Calu3 (cell line): ENCODE measurements around the gene RPS16. TPM values are rescaled to one million over a fixed set of nuclear protein-coding genes. Genes with fewer than 3 reads are reported as not detected.

Experiments
- BruUV-seq: library from RNA; stranded (reverse); fragments of 400-500 nt; replicated peaks from 2 replicates; lab custom pipeline; 2021; lab: Mats Ljungman, UMichigan
- CTCF ChIA-PET: fragments of 300-600 bp; sonication (Branson Sonifier 250); formaldehyde crosslinking; loops from one replicate; lab custom pipeline; 2022; ENCODE audit warnings: antibody characterized with exemption; lab: Charles Lee
- DNase-seq: peaks from one replicate; pipeline ENCODE4 v3.0.0; 2022
- H3K27ac Mint-ChIP-seq: one replicate; pipeline ENCODE4 v1.8.0; 2022; ENCODE audit warnings: mixed read lengths; ENCODE audit not compliant: unreplicated experiment
- H3K27me3 Mint-ChIP-seq: one replicate; pipeline ENCODE4 v1.8.0; 2022; ENCODE audit warnings: mixed read lengths; ENCODE audit not compliant: unreplicated experiment
- H3K36me3 Mint-ChIP-seq: one replicate; pipeline ENCODE4 v1.8.0; 2022; ENCODE audit warnings: mild to moderate bottlenecking, moderate library complexity, mixed read lengths; ENCODE audit not compliant: insufficient read depth, unreplicated experiment
- H3K4me1 Mint-ChIP-seq: one replicate; pipeline ENCODE4 v1.8.0; 2022; ENCODE audit warnings: mild to moderate bottlenecking, low read depth, mixed read lengths; ENCODE audit not compliant: unreplicated experiment
- H3K4me3 Mint-ChIP-seq: one replicate; pipeline ENCODE4 v1.8.0; 2022; ENCODE audit warnings: mild to moderate bottlenecking, low read depth, moderate library complexity, mixed read lengths; ENCODE audit not compliant: unreplicated experiment
- H3K9me3 Mint-ChIP-seq: one replicate; pipeline ENCODE4 v1.8.0; 2022; ENCODE audit warnings: low read depth, mixed read lengths; ENCODE audit not compliant: unreplicated experiment
- intact Hi-C: fragments of 100-400 bp; cut with micrococcal nuclease; formaldehyde crosslinking; loops from one replicate; pipeline ENCODE4 v1.10.0; 2022; ENCODE audit not compliant: unreplicated experiment
- total RNA-seq: library from RNA; stranded (reverse); gene quantifications from 2 replicates; pipeline ENCODE4 v1.2.3, GENCODE V29; 2022
- TF ChIP-seq, protein P1 (sequence below): fragments of 200-600 bp; IDR thresholded peaks from one replicate; pipeline ENCODE4 v1.8.0; 2022; ENCODE audit warnings: antibody characterized with exemption; ENCODE audit not compliant: unreplicated experiment

RPS16 gene
- total RNA-seq, 1 experiment from 2014 or later: 1,929 TPM

DNA sequence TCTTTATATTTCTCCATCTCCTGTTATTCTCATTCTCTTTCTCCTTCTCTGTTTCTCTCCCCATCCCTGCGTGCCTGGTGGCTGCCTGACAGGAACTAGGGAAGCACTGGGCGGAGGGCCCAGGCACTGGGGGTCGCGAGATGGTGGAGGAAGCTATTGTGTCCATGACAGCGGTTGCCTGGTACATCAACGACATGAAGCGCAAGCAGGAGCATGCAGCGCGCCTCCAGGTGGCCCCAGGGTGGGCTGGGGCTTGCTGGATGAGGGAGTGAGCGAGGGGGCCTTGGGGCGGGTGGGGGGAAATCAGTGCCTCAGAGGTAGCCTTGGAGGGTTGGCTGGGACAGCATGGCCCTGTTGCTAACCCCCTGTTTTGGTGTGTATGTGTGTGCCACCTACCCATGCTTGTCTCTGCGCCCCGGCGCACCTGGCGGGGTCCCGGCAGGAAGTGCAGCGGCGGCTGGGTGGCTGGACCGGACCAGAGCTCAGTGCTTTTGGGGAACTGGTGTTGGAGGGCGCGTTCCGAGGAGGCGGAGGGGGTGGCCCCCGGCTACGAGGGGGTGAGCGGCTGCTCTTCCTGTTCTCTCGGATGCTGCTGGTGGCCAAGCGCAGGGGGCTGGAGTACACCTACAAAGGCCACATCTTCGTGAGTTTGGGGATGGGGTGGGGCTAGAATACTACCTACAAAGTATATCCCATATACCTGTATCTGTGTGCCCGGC lies 18.1 kb downstream of the RPS16 start:
- no peak overlapping the region for H3K27ac Mint-ChIP-seq
- H3K27me3 Mint-ChIP-seq: no peaks in the 10 kb centered on the region
- H3K36me3 Mint-ChIP-seq: peaks cover 56% of the 10 kb centered on the region
- CTCF ChIA-PET: interaction anchor here (1.2 kb wide), 1 partner anchor 10 kb away, joined by 3 read pairs; no protein-coding TSS in a partner anchor
- peaks cover 11% of the 10 kb centered on the region for H3K4me1 Mint-ChIP-seq
- H3K9me3 Mint-ChIP-seq: no peaks in the 10 kb centered on the region
- no TSS peak for BruUV-seq
- H3K4me3 Mint-ChIP-seq: no peak overlapping the region
- no peak for DNase-seq
- intact Hi-C loops: no loop called here
- TF ChIP-seq, protein P1, sequence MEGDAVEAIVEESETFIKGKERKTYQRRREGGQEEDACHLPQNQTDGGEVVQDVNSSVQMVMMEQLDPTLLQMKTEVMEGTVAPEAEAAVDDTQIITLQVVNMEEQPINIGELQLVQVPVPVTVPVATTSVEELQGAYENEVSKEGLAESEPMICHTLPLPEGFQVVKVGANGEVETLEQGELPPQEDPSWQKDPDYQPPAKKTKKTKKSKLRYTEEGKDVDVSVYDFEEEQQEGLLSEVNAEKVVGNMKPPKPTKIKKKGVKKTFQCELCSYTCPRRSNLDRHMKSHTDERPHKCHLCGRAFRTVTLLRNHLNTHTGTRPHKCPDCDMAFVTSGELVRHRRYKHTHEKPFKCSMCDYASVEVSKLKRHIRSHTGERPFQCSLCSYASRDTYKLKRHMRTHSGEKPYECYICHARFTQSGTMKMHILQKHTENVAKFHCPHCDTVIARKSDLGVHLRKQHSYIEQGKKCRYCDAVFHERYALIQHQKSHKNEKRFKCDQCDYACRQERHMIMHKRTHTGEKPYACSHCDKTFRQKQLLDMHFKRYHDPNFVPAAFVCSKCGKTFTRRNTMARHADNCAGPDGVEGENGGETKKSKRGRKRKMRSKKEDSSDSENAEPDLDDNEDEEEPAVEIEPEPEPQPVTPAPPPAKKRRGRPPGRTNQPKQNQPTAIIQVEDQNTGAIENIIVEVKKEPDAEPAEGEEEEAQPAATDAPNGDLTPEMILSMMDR: no peak

DNA sequence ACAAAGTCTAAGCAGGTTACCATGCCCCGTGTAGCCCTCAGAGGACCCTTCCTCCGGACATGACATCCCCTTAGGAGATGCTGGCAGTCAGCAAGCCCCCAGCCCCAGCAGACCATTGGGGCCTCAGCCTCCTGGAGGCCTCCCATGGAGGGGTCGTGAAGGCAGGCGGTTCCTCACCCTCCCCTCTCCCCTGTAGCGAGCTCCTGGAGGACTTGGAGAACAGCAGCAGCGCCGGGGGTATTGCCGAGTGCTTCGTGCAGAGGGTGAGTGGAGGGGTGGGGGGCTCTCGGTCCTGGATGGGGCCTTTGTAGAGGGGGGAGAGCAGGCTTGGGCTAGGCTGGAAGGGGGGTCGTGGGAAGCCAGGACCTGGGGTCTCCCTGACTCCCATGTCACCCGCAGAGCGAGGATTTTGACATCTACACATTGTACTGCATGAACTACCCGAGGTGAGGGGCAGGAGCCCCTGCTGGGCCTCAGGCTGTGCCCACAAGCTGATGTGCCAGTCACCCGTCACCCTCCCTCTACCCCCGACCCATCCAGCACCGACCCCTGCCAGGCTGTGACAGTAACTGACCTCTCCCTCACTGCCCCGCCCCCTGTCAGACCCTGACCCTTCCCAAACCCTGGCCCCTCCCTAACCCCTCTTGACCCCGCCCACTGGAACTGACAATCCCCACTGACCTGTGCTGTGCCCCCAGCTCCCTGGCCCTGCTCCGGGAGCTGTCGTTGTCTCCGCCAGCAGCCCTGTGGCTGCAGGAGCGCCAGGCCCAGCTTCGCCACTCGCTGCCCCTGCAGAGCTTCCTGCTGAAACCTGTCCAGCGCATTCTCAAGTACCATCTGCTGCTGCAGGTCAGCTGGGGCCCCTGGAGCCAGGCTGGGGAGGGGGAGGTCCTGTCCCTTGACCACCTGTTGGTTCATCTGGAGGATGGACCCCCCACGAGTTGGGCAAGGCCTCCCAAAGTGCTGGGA lies 19.3 kb downstream of the RPS16 start:
- CTCF ChIA-PET: interaction anchor here (0.6 kb wide), 1 partner anchor 23 kb away, joined by 3 read pairs; no protein-coding TSS in a partner anchor
- intact Hi-C loops: no loop called here

DNA sequence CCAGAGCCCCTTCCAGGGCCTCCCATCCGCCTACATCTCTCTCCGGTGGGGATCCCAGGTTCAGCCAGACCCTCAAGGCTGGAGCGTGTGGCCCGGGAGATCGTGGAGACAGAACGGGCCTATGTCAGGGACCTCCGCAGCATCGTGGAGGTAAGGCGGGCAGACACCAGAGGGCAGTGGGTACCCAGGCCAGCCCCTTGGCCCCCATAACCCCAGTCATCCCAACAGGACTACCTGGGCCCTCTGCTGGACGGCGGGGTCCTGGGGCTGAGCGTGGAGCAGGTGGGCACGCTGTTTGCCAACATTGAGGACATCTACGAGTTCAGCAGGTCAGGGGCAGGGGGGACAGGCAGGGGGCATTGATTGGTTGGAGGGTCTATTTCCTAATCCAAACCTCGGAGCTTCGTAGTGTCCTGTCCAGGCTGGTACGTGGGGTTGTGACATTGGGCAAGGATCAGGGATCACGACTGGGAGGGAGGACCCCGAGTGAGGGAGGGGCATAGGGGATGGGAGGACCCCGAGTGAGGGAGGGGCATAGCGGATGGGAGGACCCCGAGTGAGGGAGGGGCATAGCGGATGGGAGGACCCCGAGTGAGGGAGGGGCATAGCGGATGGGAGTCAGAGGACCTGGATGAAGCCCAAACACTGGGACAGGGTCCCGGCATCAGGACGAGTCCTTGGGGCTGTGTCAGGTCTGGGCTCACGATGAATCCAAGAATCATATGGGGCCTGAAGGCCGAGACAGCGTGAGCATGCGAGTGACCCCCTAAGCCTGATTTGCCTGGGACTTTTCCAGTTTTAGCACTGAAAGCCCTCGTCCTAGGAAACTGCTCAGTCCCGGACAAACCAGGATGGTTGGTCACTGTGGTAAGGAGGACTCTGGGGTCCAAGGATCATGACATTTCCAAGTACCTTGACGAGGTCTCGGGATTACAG lies 20.4 kb downstream of the RPS16 start:
- no peak for DNase-seq
- Mint-ChIP-seq H3K27ac (no peak overlapping the region), H3K4me3 (no peak overlapping the region), H3K36me3 (peaks cover 66% of the 10 kb centered on the region), H3K27me3 (no peaks in the 10 kb centered on the region), H3K9me3 (no peaks in the 10 kb centered on the region), H3K4me1 (peaks cover 29% of the 10 kb centered on the region)
- CTCF ChIA-PET: interaction anchor here (1.7 kb wide), 1 partner anchor 11 kb away, joined by 4 read pairs; no protein-coding TSS in a partner anchor
- no TSS peak for BruUV-seq
- TF ChIP-seq, protein P1: no peak
- intact Hi-C loops: no loop called here

More for the DNA sequence above, 19.3 kb downstream of the RPS16 start:
- Mint-ChIP-seq H3K27me3 (no peaks in the 10 kb centered on the region), H3K9me3 (no peaks in the 10 kb centered on the region), H3K4me3 (no peak overlapping the region), H3K4me1 (peaks cover 18% of the 10 kb centered on the region), H3K36me3 (peaks cover 60% of the 10 kb centered on the region), H3K27ac (no peak overlapping the region)
- no TSS peak for BruUV-seq
- TF ChIP-seq, protein P1: no peak
- DNase-seq: no peak
